ENCODE data around the gene PCDHB5.
"Not testable (repeated sequence)": the region's sequence is repeated elsewhere in the genome, so short reads cannot be mapped to it uniquely, and the experiment has no call there.

PCDHB5 gene

GRCh38 chr5:141152096-141152495 is 17.1 kb downstream of the PCDHB5 start:
- DNase-seq (ENCODE audit: low spot score) = not testable (repeated sequence)

GRCh38 chr5:141155540-141156374 is 20.8 kb downstream of the PCDHB5 start:
- peak; percentile 7 for DNase-seq (ENCODE audit: low spot score)

- not testable (repeated sequence) for DNase-seq (ENCODE audit: low spot score)
Measured at GRCh38 chr5:141157356-141157755, 22.4 kb downstream of the PCDHB5 start.

GRCh38 chr5:141157901-141158300 is 22.9 kb downstream of the PCDHB5 start:
- DNase-seq (ENCODE audit: low spot score) = not testable (repeated sequence)

- peak; percentile 25 for DNase-seq (ENCODE audit: low spot score)
Measured at GRCh38 chr5:141172381-141173204, 37.6 kb downstream of the PCDHB5 start, which contains the start of gene PCDHB7. TSS of gene PCDHB7 (plus strand) at chr5:141172644. CDS start at chr5:141172836, 192 bp downstream.

- DNase-seq (ENCODE audit: low spot score) = not testable (repeated sequence)
Measured at GRCh38 chr5:141174291-141175104, 39.5 kb downstream of the PCDHB5 start.

GRCh38 chr5:141175933-141176332 is 40.9 kb downstream of the PCDHB5 start:
- DNase-seq (ENCODE audit: low spot score) = no peak

- DNase-seq (ENCODE audit: low spot score) = not testable (repeated sequence)
Measured at GRCh38 chr5:141177577-141178191, 42.7 kb downstream of the PCDHB5 start, which contains the start of gene PCDHB8. TSS of gene PCDHB8 (plus strand) at chr5:141177790. CDS start at chr5:141178035, 245 bp downstream.

GRCh38 chr5:141179371-141179770 is 44.4 kb downstream of the PCDHB5 start:
- not testable (repeated sequence) for DNase-seq (ENCODE audit: low spot score)

- DNase-seq (ENCODE audit: low spot score) = not testable (repeated sequence)
Measured at GRCh38 chr5:141179876-141180275, 44.9 kb downstream of the PCDHB5 start.

GRCh38 chr5:141180313-141180712 is 45.3 kb downstream of the PCDHB5 start:
- DNase-seq (ENCODE audit: low spot score) = no peak

- DNase-seq (ENCODE audit: low spot score) = peak; percentile 72
Measured at GRCh38 chr5:141182248-141182647, 47.2 kb downstream of the PCDHB5 start, which contains the start of gene PCDHB16. TSS of gene PCDHB16 (plus strand) at chr5:141182387. CDS start at chr5:141182560, 173 bp downstream.

GRCh38 chr5:141184117-141184855 is 49.3 kb downstream of the PCDHB5 start:
- DNase-seq (ENCODE audit: low spot score) = not testable (repeated sequence)

GRCh38 chr5:141186897-141187512 is 52.0 kb downstream of the PCDHB5 start, which contains the start of gene PCDHB9:
TSS of gene PCDHB9 (plus strand) at chr5:141187161. CDS start at chr5:141187319, 158 bp downstream.
- DNase-seq (ENCODE audit: low spot score) = peak; percentile 50

Measured in cerebellar cortex (tissue), 1 donor.